Right renal cortex interstitium (tissue), 3 donors: ENCODE measurements around the gene DNM1L. TPM values are rescaled to one million over a fixed set of nuclear protein-coding genes. Genes with fewer than 3 reads are reported as not detected.
A peak's percentile ranks its signal among the peaks of the same experiment; 100 is the strongest.

Experiments used
- DNase-seq, 3 donors: peaks; one replicate each; pipeline ENCODE4 v3.0.0-alpha.2; 2013; ENCODE audit warnings: low read depth in 3 of 3, low spot score in 2 of 3
- polyA plus RNA-seq, 3 donors: library from polyadenylated mRNA; unstranded; fragments of 120-200 nt; gene quantifications; one replicate each; pipeline ENCODE4 v1.2.1, GENCODE V29; 2013; ENCODE audit not compliant: insufficient read length in 3 of 3

DNM1L gene
- polyA plus RNA-seq, 3 donors = 91.1 to 99.1 (median 92.3) TPM

- DNase-seq = peak; percentile 94 to 96 (median 96)
These were observed 76.8 kb downstream of the DNM1L start, which contains the start of gene YARS2 for GRCh38 chr12:32755654-32756475. TSS of gene YARS2 (minus strand) at chr12:32755897. CDS start at chr12:32755874, 23 bp downstream.

GRCh38 chr12:32756476-32757066 is 77.5 kb downstream of the DNM1L start:
- peak in 2 of 3 donors; percentile 13 to 25 for DNase-seq

GRCh38 chr12:32757157-32757556 is 78.1 kb downstream of the DNM1L start:
- no peak for DNase-seq

GRCh38 chr12:32761716-32762115 is 82.6 kb downstream of the DNM1L start:
- no peak for DNase-seq

GRCh38 chr12:32765906-32766305 is 86.8 kb downstream of the DNM1L start:
- DNase-seq = no peak

GRCh38 chr12:32768518-32768917 is 89.4 kb downstream of the DNM1L start:
- DNase-seq = no peak

GRCh38 chr12:32770141-32770540 is 91.0 kb downstream of the DNM1L start:
- no peak for DNase-seq

GRCh38 chr12:32773691-32774090 is 94.6 kb downstream of the DNM1L start:
- DNase-seq = no peak

- no peak for DNase-seq
These were observed 97.2 kb downstream of the DNM1L start for GRCh38 chr12:32776258-32776657.

GRCh38 chr12:32777159-32777558 is 98.1 kb downstream of the DNM1L start:
- DNase-seq = no peak

GRCh38 chr12:32777691-32778175 is 98.6 kb downstream of the DNM1L start:
- no peak for DNase-seq

GRCh38 chr12:32780071-32780470 is 101.0 kb downstream of the DNM1L start:
- peak in 2 of 3 donors; percentile 13 to 16 for DNase-seq

- DNase-seq = no peak
These were observed 103.9 kb downstream of the DNM1L start for GRCh38 chr12:32783029-32783428.

- DNase-seq = no peak
These were observed 106.5 kb downstream of the DNM1L start for GRCh38 chr12:32785557-32785956.

GRCh38 chr12:32788405-32788804 is 109.3 kb downstream of the DNM1L start:
- DNase-seq = no peak

- no peak for DNase-seq
These were observed 110.3 kb downstream of the DNM1L start for GRCh38 chr12:32789446-32789845.

GRCh38 chr12:32789916-32790315 is 110.8 kb downstream of the DNM1L start:
- no peak for DNase-seq

- no peak for DNase-seq
These were observed 115.2 kb downstream of the DNM1L start for GRCh38 chr12:32794281-32794680.
